ENCODE data around the gene LILRB2. TPM values are rescaled to one million over a fixed set of nuclear protein-coding genes. Genes with fewer than 3 reads are reported as not detected.
"Not testable (repeated sequence)": the region's sequence is repeated elsewhere in the genome, so short reads cannot be mapped to it uniquely, and the experiment has no call there.

Gene LILRB2
- total RNA-seq, 2 donors from 2014 or later = 11.1 to 13.7 TPM

GRCh38 chr19:54279406-54279962 is 1.4 kb downstream of the LILRB2 start:
- Histone ChIP-seq H3K4me1 (ENCODE audit: control insufficient read depth in 1 of 2, low read depth in 2 of 2) (no peaks in the 10 kb centered on the region), H3K27me3 (replicated peaks; ENCODE audit: insufficient read depth) (no peaks in the 10 kb centered on the region), H3K36me3 (no peaks in the 10 kb centered on the region), H3K4me3 (no peak overlapping the region), H3K27ac (no peak overlapping the region), H3K9me3 (no peaks in the 10 kb centered on the region)
- no peak for TF ChIP-seq CTCF (IDR thresholded peaks at IDR 0.05)
- DNase-seq (ENCODE audit: low spot score) (no peak), ATAC-seq (ENCODE audit: insufficient number of reproducible peaks, low FRiP score, low read depth) (no peak)

GRCh38 chr19:54278571-54279195 is 2.2 kb downstream of the LILRB2 start:
- DNase-seq (ENCODE audit: low spot score); H3K36me3 ChIP-seq; ATAC-seq (ENCODE audit: insufficient number of reproducible peaks, low FRiP score, low read depth); H3K9me3 ChIP-seq; H3K4me3 ChIP-seq; H3K4me1 ChIP-seq (ENCODE audit: control insufficient read depth in 1 of 2, low read depth in 2 of 2); H3K27ac ChIP-seq; H3K27me3 ChIP-seq (replicated peaks; ENCODE audit: insufficient read depth): not testable (repeated sequence)

- H3K4me1 ChIP-seq (ENCODE audit: control insufficient read depth in 1 of 2, low read depth in 2 of 2); H3K4me3 ChIP-seq; H3K27ac ChIP-seq; DNase-seq (ENCODE audit: low spot score); H3K27me3 ChIP-seq (replicated peaks; ENCODE audit: insufficient read depth); ATAC-seq (ENCODE audit: insufficient number of reproducible peaks, low FRiP score, low read depth); H3K36me3 ChIP-seq; H3K9me3 ChIP-seq: not testable (repeated sequence)
Observed at GRCh38 chr19:54278056-54278455, 2.9 kb downstream of the LILRB2 start.

GRCh38 chr19:54277111-54277615 is 3.7 kb downstream of the LILRB2 start:
- not testable (repeated sequence) for H3K27ac ChIP-seq; ATAC-seq (ENCODE audit: insufficient number of reproducible peaks, low FRiP score, low read depth); H3K9me3 ChIP-seq; H3K4me1 ChIP-seq (ENCODE audit: control insufficient read depth in 1 of 2, low read depth in 2 of 2); H3K27me3 ChIP-seq (replicated peaks; ENCODE audit: insufficient read depth); H3K4me3 ChIP-seq; DNase-seq (ENCODE audit: low spot score); H3K36me3 ChIP-seq

GRCh38 chr19:54275951-54276350 is 5.0 kb downstream of the LILRB2 start:
- DNase-seq (ENCODE audit: low spot score) = no peak
- no peaks in the 10 kb centered on the region for H3K9me3 ChIP-seq
- no peak for TF ChIP-seq CTCF (IDR thresholded peaks at IDR 0.05)
- H3K27ac ChIP-seq = no peak overlapping the region
- no peaks in the 10 kb centered on the region for H3K27me3 ChIP-seq (replicated peaks; ENCODE audit: insufficient read depth)
- no peaks in the 10 kb centered on the region for H3K4me1 ChIP-seq (ENCODE audit: control insufficient read depth in 1 of 2, low read depth in 2 of 2)
- no peaks in the 10 kb centered on the region for H3K36me3 ChIP-seq
- no peak overlapping the region for H3K4me3 ChIP-seq
- ATAC-seq (ENCODE audit: insufficient number of reproducible peaks, low FRiP score, low read depth) = no peak

- not testable (repeated sequence) for H3K4me1 ChIP-seq (ENCODE audit: control insufficient read depth in 1 of 2, low read depth in 2 of 2); DNase-seq (ENCODE audit: low spot score); H3K4me3 ChIP-seq; H3K36me3 ChIP-seq; H3K27me3 ChIP-seq (replicated peaks; ENCODE audit: insufficient read depth); ATAC-seq (ENCODE audit: insufficient number of reproducible peaks, low FRiP score, low read depth); H3K9me3 ChIP-seq; H3K27ac ChIP-seq
Observed at GRCh38 chr19:54274516-54274915, 6.4 kb downstream of the LILRB2 start.

- no peaks in the 10 kb centered on the region for H3K27me3 ChIP-seq (replicated peaks; ENCODE audit: insufficient read depth)
- no peak overlapping the region for H3K4me3 ChIP-seq
- H3K27ac ChIP-seq = no peak overlapping the region
- no peaks in the 10 kb centered on the region for H3K9me3 ChIP-seq
- TF ChIP-seq CTCF (IDR thresholded peaks at IDR 0.05) = no peak
- ATAC-seq (ENCODE audit: insufficient number of reproducible peaks, low FRiP score, low read depth) = no peak
- no peak for DNase-seq (ENCODE audit: low spot score)
- H3K36me3 ChIP-seq = no peaks in the 10 kb centered on the region
- H3K4me1 ChIP-seq (ENCODE audit: control insufficient read depth in 1 of 2, low read depth in 2 of 2) = no peaks in the 10 kb centered on the region
Observed at GRCh38 chr19:54273821-54274220, 7.1 kb downstream of the LILRB2 start.

- not testable (repeated sequence) for H3K4me3 ChIP-seq; H3K27ac ChIP-seq; DNase-seq (ENCODE audit: low spot score); H3K27me3 ChIP-seq (replicated peaks; ENCODE audit: insufficient read depth); H3K36me3 ChIP-seq; H3K9me3 ChIP-seq; H3K4me1 ChIP-seq (ENCODE audit: control insufficient read depth in 1 of 2, low read depth in 2 of 2); ATAC-seq (ENCODE audit: insufficient number of reproducible peaks, low FRiP score, low read depth)
Observed at GRCh38 chr19:54272181-54272580, 8.7 kb downstream of the LILRB2 start.

- not testable (repeated sequence) for H3K4me1 ChIP-seq (ENCODE audit: control insufficient read depth in 1 of 2, low read depth in 2 of 2); DNase-seq (ENCODE audit: low spot score); H3K9me3 ChIP-seq; H3K36me3 ChIP-seq; H3K4me3 ChIP-seq; H3K27me3 ChIP-seq (replicated peaks; ENCODE audit: insufficient read depth); H3K27ac ChIP-seq; ATAC-seq (ENCODE audit: insufficient number of reproducible peaks, low FRiP score, low read depth)
Observed at GRCh38 chr19:54271587-54271986, 9.3 kb downstream of the LILRB2 start.
